OCI-LY1 (cell line): ENCODE results near the gene TGM2.

Experiments used
- EZH2 ChIP-seq: fragments of 200-600 bp; sonication (generic), shearing (Covaris generic); IDR thresholded peaks from 2 replicates; pipeline ENCODE4 v1.8.0; 2017; ENCODE audit warnings: borderline replicate concordance, mixed run types, mild to moderate bottlenecking, antibody characterized with exemption, low read length, moderate library complexity, mixed read lengths
- TF ChIP-seq, protein P1 (sequence below): fragments of 200-600 bp; sonication (generic), shearing (Covaris generic); IDR thresholded peaks from 2 replicates; pipeline ENCODE4 v1.5.1; 2017; ENCODE audit warnings: mild to moderate bottlenecking, antibody characterized with exemption, low read length, moderate library complexity, mixed read lengths

DNA sequence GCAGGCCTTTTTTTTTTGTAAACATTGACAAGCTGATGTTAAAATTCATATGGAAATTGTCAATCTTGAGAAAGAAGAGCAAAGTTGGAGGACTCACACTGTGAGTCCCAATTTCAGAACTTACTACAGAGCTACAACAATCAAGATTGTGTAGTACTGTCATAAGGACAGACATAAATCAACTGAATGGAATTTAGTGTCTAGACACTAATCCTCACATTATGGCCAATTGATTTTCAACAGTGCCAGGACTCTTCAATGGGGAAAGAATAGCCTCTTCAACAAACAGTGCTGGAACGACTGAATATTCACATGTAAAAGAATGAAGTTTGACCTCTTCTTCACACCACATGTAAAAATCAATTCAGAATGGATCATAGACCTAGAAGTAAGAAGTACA is 60.8 kb downstream of the TGM2 start:
- TF ChIP-seq, protein P1, sequence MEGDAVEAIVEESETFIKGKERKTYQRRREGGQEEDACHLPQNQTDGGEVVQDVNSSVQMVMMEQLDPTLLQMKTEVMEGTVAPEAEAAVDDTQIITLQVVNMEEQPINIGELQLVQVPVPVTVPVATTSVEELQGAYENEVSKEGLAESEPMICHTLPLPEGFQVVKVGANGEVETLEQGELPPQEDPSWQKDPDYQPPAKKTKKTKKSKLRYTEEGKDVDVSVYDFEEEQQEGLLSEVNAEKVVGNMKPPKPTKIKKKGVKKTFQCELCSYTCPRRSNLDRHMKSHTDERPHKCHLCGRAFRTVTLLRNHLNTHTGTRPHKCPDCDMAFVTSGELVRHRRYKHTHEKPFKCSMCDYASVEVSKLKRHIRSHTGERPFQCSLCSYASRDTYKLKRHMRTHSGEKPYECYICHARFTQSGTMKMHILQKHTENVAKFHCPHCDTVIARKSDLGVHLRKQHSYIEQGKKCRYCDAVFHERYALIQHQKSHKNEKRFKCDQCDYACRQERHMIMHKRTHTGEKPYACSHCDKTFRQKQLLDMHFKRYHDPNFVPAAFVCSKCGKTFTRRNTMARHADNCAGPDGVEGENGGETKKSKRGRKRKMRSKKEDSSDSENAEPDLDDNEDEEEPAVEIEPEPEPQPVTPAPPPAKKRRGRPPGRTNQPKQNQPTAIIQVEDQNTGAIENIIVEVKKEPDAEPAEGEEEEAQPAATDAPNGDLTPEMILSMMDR = no peak
- no peak for TF ChIP-seq EZH2
